Measurements from ENCODE around the gene MAPK1. TPM values are rescaled to one million over a fixed set of nuclear protein-coding genes. Genes with fewer than 3 reads are reported as not detected.
"Not testable (repeated sequence)": the region's sequence is repeated elsewhere in the genome, so short reads cannot be mapped to it uniquely, and the experiment has no call there.

Gene MAPK1
- total RNA-seq, 4 donors from 2014 or later, result 45.3 to 122 (median 75.2) TPM

DNA sequence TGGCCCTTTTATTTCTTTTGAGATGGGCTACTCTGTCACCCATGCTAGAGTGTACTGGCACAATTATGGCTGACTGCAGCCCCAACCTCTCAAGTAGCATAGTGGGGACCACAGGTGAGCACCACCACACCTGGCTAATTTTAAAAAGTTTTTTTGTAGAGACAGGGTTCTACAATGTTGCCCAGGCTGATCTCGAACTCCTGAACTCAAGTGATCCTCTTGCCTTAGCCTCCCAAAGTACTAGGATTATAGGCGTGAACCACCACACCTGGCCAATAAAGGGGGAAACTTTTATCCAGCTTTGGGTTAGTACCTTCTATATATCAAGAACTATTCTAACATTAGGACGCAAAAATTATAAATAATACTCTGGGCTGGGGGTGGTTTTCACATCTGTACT, 52.1 kb downstream of the MAPK1 start:
- H3K4me1 ChIP-seq, result no peaks in the 10 kb centered on the region
- TF ChIP-seq POLR2A (IDR thresholded peaks at IDR 0.05), result no peak
- no peak overlapping the region for H3K27ac ChIP-seq
- H3K9me3 ChIP-seq, result no peaks in the 10 kb centered on the region
- no peaks in the 10 kb centered on the region for H3K27me3 ChIP-seq
- DNase-seq, result no peak
- intact Hi-C loops (cut with DNase I; ENCODE audit: low total_unique reads), result no loop called here
- H3K4me3 ChIP-seq, result no peak overlapping the region
- no peaks in the 10 kb centered on the region for H3K36me3 ChIP-seq

DNA sequence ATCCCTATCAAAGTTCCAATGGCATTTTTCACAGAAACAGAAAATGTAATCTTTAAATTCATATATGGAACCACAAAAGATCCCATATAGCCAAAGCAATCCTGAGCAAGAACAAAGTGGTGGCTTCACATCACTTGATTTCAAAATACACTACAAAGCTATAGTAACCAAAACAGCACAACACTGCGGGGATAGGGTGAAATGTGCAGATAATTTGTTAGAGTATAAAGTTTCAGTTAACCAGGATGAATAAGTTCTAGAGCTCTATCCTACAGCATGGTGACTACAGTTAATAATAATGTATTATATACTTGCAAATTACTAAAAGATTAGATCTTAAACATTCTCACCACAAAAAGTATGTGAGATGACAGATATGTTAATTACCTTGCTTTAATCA, 55.5 kb downstream of the MAPK1 start:
- Histone ChIP-seq H3K4me1 (no peaks in the 10 kb centered on the region), H3K27ac (no peak overlapping the region), H3K27me3 (no peaks in the 10 kb centered on the region), H3K9me3 (no peaks in the 10 kb centered on the region), H3K36me3 (no peaks in the 10 kb centered on the region), H3K4me3 (no peak overlapping the region)
- no peak for TF ChIP-seq POLR2A (IDR thresholded peaks at IDR 0.05)
- DNase-seq, result no peak
- intact Hi-C loops (cut with DNase I; ENCODE audit: low total_unique reads), result no loop called here

GRCh38 chr22:21807544-21808529, 59.6 kb downstream of the MAPK1 start:
- TF ChIP-seq POLR2A (IDR thresholded peaks at IDR 0.05), result no peak
- TF ChIP-seq, protein P1, sequence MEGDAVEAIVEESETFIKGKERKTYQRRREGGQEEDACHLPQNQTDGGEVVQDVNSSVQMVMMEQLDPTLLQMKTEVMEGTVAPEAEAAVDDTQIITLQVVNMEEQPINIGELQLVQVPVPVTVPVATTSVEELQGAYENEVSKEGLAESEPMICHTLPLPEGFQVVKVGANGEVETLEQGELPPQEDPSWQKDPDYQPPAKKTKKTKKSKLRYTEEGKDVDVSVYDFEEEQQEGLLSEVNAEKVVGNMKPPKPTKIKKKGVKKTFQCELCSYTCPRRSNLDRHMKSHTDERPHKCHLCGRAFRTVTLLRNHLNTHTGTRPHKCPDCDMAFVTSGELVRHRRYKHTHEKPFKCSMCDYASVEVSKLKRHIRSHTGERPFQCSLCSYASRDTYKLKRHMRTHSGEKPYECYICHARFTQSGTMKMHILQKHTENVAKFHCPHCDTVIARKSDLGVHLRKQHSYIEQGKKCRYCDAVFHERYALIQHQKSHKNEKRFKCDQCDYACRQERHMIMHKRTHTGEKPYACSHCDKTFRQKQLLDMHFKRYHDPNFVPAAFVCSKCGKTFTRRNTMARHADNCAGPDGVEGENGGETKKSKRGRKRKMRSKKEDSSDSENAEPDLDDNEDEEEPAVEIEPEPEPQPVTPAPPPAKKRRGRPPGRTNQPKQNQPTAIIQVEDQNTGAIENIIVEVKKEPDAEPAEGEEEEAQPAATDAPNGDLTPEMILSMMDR (IDR thresholded peaks at IDR 0.05), result no peak
- Histone ChIP-seq H3K36me3 (no peaks in the 10 kb centered on the region), H3K27me3 (no peaks in the 10 kb centered on the region), H3K4me3 (no peak overlapping the region), H3K27ac (no peak overlapping the region), H3K4me1 (no peaks in the 10 kb centered on the region), H3K9me3 (no peaks in the 10 kb centered on the region)
- intact Hi-C loops (cut with DNase I; ENCODE audit: low total_unique reads), result no loop called here
- DNase-seq, result no peak

- H3K9me3 ChIP-seq; H3K4me3 ChIP-seq; H3K36me3 ChIP-seq; H3K27ac ChIP-seq; DNase-seq; H3K27me3 ChIP-seq; H3K4me1 ChIP-seq; intact Hi-C loops (cut with DNase I; ENCODE audit: low total_unique reads): not testable (repeated sequence)
Observed at GRCh38 chr22:21805325-21805724, 62.1 kb downstream of the MAPK1 start.

DNA sequence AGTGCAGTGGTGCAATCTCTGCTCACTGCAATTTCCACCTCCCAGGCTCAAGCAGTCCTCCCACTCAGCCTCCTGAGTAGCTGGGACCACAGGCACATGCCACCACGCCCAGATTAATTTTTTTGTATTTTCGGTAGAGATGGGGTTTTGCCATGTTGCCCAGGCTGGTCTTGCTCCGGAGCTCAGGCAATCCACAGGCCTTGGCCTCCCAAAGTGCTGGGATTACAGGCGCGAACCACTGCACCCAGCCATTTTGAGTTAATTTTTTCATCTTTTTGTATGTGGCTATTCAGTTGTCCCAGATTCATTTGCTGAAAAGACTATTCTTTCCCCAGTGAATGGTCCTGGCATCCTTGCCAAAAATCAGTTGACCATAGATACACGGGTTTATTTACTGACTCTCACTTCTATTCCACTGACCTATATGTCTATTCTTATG, 63.6 kb downstream of the MAPK1 start:
- no peaks in the 10 kb centered on the region for H3K4me1 ChIP-seq
- intact Hi-C loops (cut with DNase I; ENCODE audit: low total_unique reads), result no loop called here
- no peak overlapping the region for H3K4me3 ChIP-seq
- no peaks in the 10 kb centered on the region for H3K9me3 ChIP-seq
- H3K27me3 ChIP-seq, result no peaks in the 10 kb centered on the region
- no peak for TF ChIP-seq POLR2A (IDR thresholded peaks at IDR 0.05)
- TF ChIP-seq, protein P1 (IDR thresholded peaks at IDR 0.05), result no peak
- no peak overlapping the region for H3K27ac ChIP-seq
- no peaks in the 10 kb centered on the region for H3K36me3 ChIP-seq
- no peak for DNase-seq

DNA sequence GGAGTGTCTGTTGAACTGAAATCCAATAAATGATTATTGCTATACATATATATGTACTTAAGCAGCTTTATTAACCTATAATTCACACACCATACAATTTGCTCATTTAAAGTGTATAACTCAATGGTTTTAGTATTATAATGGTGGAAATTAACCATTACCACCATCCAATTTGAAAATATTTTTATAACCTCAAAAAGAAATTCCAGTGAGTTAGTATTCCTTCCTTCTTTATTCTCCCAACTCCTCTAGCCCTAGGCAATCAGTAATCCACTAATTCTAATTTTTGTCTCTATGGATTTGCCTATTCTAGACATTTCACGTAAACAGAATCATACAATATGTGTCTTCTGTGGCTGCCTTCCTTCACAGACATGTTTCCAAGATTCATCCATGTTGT, 64.8 kb downstream of the MAPK1 start:
- TF ChIP-seq, protein P1 (IDR thresholded peaks at IDR 0.05), result no peak
- no peak for TF ChIP-seq POLR2A (IDR thresholded peaks at IDR 0.05)
- intact Hi-C loops (cut with DNase I; ENCODE audit: low total_unique reads), result no loop called here
- Histone ChIP-seq H3K36me3 (no peaks in the 10 kb centered on the region), H3K4me1 (no peaks in the 10 kb centered on the region), H3K27me3 (no peaks in the 10 kb centered on the region), H3K27ac (no peak overlapping the region), H3K4me3 (no peak overlapping the region), H3K9me3 (no peaks in the 10 kb centered on the region)
- no peak for DNase-seq

All from uterus (tissue), 4 donors.